Measurements from ENCODE around the gene KLK15. TPM values are rescaled to one million over a fixed set of nuclear protein-coding genes. Genes with fewer than 3 reads are reported as not detected.

The KLK15 gene
- total RNA-seq: not detected in 2 replicates

DNA sequence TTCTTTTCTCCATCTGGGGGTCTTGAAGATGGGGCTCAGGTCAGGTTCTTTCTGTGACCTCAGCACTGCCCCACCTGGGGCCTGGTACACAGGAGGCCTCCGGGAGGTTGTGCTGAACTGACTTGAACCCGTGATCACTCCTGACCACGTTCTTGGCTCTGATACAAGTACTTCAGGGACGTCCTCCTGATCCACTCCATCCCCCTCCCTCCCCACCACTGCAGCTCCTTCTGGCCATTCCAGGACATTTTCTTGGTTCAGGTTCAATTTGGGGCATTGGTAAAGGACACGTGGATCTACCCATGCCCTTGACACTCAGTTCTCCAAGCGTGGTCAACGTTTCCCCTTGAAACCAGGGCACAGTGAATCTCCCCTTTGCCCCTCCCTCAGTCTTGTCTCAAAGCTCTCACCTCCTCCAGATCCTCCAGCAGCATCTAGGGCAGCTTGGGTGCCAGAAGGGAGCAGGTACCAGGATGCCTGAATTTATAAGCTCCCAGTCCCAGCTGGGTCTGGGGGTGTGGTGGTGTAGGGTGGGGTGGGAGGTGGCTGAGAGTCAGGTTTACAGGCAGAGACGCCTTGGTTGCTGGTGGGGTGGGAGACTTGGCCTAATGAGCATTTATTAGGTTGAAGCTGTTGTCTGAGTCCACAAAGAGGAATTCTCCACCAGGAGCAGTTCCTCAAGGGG, at the start of gene KLK15:
KLK15 (minus strand) TSS at position 458 of the 685 bp plus-strand sequence. CDS start 2,082 bp downstream, outside the sequence.
- peaks cover 4% of the 10 kb centered on the region for H3K27me3 ChIP-seq (ENCODE audit: control insufficient read depth, insufficient read depth, low read length)
- TF ChIP-seq CTCF (IDR thresholded peaks at IDR 0.05; ENCODE audit: insufficient read depth, low read length, poor library complexity, severe bottlenecking): no peak
- H3K36me3 ChIP-seq (ENCODE audit: control insufficient read depth, insufficient read depth, low read length): no peaks in the 10 kb centered on the region
- DNase-seq (ENCODE audit: low read depth): no peak
- no peak within 1 kb of the TSS for H3K4me3 ChIP-seq (ENCODE audit: low read depth, low read length)

- TF ChIP-seq CTCF (IDR thresholded peaks at IDR 0.05; ENCODE audit: insufficient read depth, low read length, poor library complexity, severe bottlenecking): no peak
- no peak overlapping the region for H3K4me3 ChIP-seq (ENCODE audit: low read depth, low read length)
- no peaks in the 10 kb centered on the region for H3K27me3 ChIP-seq (ENCODE audit: control insufficient read depth, insufficient read depth, low read length)
- H3K36me3 ChIP-seq (ENCODE audit: control insufficient read depth, insufficient read depth, low read length): no peaks in the 10 kb centered on the region
- DNase-seq (ENCODE audit: low read depth): no peak
Measured at GRCh38 chr19:50882188-50882587, 48.8 kb upstream of the KLK15 start.

DNA sequence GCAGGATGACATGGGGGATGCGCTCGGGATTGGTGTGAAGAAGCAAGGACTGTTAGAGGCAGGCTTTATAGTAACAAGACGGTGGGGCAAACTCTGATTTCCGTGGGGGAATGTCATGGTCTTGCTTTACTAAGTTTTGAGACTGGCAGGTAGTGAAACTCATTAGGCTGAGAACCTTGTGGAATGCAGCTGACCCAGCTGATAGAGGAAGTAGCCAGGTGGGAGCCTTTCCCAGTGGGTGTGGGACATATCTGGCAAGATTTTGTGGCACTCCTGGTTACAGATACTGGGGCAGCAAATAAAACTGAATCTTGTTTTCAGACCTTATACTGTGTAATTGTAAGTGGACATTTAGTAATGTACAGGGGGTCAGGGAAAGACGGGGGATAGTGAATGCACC, 46.9 kb upstream of the KLK15 start:
- no peaks in the 10 kb centered on the region for H3K36me3 ChIP-seq (ENCODE audit: control insufficient read depth, insufficient read depth, low read length)
- TF ChIP-seq CTCF (IDR thresholded peaks at IDR 0.05; ENCODE audit: insufficient read depth, low read length, poor library complexity, severe bottlenecking): no peak
- peaks cover 3% of the 10 kb centered on the region for H3K27me3 ChIP-seq (ENCODE audit: control insufficient read depth, insufficient read depth, low read length)
- no peak for DNase-seq (ENCODE audit: low read depth)
- H3K4me3 ChIP-seq (ENCODE audit: low read depth, low read length): no peak overlapping the region

- DNase-seq (ENCODE audit: low read depth): no peak
- Histone ChIP-seq H3K4me3 (ENCODE audit: low read depth, low read length) (no peak overlapping the region), H3K36me3 (ENCODE audit: control insufficient read depth, insufficient read depth, low read length) (no peaks in the 10 kb centered on the region), H3K27me3 (ENCODE audit: control insufficient read depth, insufficient read depth, low read length) (peaks cover 8% of the 10 kb centered on the region)
- TF ChIP-seq CTCF (IDR thresholded peaks at IDR 0.05; ENCODE audit: insufficient read depth, low read length, poor library complexity, severe bottlenecking): no peak
Measured at GRCh38 chr19:50878851-50879250, 45.5 kb upstream of the KLK15 start.

- Histone ChIP-seq H3K36me3 (ENCODE audit: control insufficient read depth, insufficient read depth, low read length) (no peaks in the 10 kb centered on the region), H3K4me3 (ENCODE audit: low read depth, low read length) (no peak overlapping the region), H3K27me3 (ENCODE audit: control insufficient read depth, insufficient read depth, low read length) (peaks cover 11% of the 10 kb centered on the region)
- no peak for TF ChIP-seq CTCF (IDR thresholded peaks at IDR 0.05; ENCODE audit: insufficient read depth, low read length, poor library complexity, severe bottlenecking)
- DNase-seq (ENCODE audit: low read depth): no peak
Measured at GRCh38 chr19:50877338-50877737, 44.0 kb upstream of the KLK15 start.

DNA sequence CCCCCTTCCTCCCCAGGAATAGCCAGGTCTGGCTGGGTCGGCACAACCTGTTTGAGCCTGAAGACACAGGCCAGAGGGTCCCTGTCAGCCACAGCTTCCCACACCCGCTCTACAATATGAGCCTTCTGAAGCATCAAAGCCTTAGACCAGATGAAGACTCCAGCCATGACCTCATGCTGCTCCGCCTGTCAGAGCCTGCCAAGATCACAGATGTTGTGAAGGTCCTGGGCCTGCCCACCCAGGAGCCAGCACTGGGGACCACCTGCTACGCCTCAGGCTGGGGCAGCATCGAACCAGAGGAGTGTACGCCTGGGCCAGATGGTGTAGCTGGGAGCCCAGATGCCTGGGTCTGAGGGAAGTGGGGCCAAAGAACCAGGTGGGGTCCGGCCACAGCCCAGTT, 43.1 kb upstream of the KLK15 start:
- no peak for DNase-seq (ENCODE audit: low read depth)
- TF ChIP-seq CTCF (IDR thresholded peaks at IDR 0.05; ENCODE audit: insufficient read depth, low read length, poor library complexity, severe bottlenecking): no peak
- Histone ChIP-seq H3K36me3 (ENCODE audit: control insufficient read depth, insufficient read depth, low read length) (no peaks in the 10 kb centered on the region), H3K27me3 (ENCODE audit: control insufficient read depth, insufficient read depth, low read length) (peaks cover 11% of the 10 kb centered on the region), H3K4me3 (ENCODE audit: low read depth, low read length) (no peak overlapping the region)

All from kidney epithelial cell (primary cell).